GM19468 (cell line): Measurements from ENCODE around the gene ATG14.
"Not testable (repeated sequence)": the region's sequence is repeated elsewhere in the genome, so short reads cannot be mapped to it uniquely, and the experiment has no call there.

Source experiments
- ATAC-seq: cut with Tn5 transposase; IDR thresholded peaks from one replicate; pipeline ENCODE4 v1.9.1; 2021; ENCODE audit warnings: mild to moderate bottlenecking, moderate library complexity, moderate number of reproducible peaks; ENCODE audit not compliant: unreplicated experiment; ENCODE audit errors: extremely low read depth

ATG14 gene

DNA sequence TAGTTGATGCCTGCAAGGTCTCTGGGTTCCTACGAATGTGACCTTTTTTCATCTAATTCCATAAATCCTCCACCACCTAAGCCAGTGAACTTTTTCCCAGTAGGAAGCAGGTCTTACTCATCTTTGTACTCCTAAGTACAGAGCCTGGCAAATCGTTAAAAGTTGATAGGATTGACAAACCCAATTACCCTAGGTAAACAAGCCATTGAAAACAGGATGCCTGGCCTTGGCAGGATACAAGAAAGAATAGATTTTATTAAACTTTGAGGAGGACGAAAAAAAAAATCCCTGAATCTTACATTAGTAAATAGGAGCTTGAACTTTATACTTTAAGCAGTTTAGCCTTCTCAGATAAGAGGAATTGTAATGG is 23.2 kb upstream of the ATG14 start:
- ATAC-seq: no peak

DNA sequence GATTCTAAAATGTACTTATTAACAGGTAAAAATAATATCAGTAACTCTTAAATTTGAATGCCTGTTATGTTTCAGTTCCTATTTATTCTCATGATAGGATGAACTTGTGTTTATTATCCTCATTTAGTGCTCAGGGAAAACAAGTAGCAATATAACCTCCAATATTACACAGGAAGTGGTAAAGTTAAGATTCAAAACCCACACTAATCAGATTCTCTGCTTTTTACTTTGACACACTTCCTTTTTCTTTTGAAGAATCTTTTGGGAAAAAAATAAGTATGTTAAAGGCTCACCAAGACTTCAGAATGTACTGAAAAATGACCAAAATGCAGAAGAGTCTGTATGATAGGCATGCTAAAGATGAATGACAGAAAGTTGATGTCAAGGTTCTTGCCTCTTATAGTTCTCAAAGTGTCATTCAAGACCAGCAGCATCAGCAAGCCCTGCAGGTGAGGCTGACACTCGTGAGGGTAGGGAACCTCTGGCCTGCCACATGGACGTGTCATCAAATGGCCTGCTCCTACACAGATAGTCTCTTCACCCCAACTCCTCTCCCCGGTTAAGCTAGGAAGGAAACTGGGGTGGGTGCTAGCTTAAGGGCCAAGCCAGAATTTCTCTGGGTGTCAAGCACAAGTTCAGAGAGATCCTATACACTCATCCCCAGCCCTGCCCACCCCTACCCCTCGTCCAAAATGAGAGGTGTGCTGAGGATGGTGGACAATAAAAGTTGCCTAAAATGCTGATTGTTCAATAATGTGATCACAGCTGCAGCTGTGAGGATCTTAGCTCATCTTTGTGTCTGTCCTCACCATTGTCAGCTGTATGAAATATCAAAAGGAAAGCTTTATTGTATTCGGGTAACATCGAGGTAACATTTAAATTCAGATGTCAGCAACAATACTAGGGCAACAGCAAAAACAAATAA is 22.5 kb upstream of the ATG14 start:
- ATAC-seq: no peak

DNA sequence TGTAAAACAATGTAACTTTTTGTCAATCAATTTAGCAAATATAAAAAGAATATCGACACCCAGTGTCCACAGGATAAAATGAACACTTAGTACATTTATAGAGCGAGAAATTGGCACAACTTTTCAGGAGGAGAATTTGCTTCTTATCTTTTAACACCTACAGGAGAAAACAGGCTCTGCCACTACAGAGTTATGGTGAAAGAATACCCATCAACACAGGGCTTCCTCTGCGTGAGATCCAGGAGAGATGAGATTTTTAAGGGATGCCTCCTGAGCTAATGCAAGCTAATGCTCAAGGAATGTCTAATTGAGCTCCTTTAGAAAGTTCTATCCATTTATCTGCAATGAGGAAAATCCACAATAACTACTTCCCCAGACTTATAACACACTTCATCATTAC is 21.0 kb upstream of the ATG14 start:
- no peak for ATAC-seq

DNA sequence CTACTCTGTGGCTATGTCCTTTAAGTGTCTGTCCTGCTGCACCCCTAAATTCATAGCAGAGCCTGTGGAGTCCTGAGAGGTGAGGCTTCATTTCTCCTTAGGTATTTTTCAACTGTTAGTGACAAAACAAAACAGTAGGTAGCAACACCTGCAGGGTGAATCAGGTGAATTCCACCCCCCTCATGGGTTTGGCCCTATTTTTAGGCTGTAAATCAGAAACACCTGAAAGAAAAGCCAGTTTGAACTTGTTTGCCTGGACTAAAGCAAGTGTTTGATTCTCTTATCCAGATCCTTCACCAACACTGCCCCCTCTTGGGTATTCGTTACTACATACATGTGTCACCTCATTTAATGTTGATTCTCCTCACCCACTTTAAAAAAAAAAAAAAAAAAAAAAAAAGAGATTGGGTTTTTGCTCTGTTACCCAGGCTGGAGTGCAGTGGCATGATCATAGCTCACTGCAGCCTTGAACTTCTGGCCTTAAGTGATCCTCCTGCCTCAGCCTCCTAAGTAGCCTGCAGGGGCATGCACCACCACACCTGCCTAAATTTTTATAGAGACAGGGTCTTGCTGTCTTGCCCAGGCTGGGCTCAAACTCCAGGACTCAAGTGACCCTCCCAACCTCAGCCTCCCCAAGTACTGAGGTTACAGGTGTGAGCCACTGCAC is 18.5 kb upstream of the ATG14 start:
- ATAC-seq: no peak

DNA sequence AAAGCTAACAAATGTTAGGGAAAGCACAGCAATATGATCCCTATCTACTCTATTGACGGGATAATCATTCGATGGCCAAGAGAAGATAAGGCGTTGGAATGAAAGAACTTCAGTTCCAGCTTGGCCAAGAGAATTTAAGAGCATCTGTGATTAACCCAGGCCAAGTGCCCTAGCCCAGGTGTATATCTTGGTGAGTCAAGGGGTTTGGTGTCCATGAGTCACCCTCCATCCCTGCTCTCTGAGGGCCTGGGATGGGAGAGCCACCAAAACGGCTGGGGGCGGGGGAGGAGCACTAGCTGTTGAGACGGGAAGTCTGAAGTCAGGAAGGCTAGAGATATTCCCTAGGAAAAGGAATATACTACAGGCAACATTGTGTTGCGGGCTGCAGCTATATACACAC is 15.8 kb upstream of the ATG14 start:
- ATAC-seq: no peak

DNA sequence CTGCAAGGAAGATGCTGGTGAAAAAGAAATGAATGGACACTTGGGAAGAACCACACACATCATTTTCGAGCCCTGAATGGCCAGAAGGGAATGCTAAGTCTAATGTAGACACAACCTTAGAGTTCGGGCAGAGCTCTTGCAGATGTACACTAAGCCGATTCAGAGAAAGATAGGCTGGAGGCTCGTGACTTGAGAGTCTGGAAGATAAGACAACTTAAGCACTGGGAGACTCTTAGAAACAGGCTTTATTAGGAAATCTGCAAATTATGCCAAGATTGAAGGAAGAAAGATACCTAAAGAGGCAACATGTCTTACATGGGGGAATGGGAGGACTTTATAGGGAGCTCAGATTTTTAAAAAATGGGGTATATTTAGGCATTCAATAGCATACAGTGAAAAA is 15.3 kb upstream of the ATG14 start:
- no peak for ATAC-seq

DNA sequence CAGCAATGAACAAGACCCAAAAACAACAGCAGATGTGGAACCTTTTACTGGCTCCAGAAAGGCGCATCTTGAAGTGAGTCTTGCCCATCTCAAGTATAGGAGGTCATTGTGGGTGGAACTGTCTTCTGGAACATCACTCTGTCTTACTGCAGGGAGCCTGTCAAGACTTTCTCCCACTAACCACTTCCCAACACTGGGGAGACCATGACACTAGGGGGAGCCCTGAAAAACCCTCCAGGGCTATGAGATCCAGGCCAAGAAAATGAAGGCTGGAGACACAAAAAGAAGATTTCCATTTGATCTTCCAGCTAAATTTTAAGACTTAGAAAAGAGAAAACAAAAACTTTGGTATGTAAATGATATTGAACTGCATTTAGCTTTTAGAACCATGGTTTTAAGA is 13.5 kb upstream of the ATG14 start:
- no peak for ATAC-seq

DNA sequence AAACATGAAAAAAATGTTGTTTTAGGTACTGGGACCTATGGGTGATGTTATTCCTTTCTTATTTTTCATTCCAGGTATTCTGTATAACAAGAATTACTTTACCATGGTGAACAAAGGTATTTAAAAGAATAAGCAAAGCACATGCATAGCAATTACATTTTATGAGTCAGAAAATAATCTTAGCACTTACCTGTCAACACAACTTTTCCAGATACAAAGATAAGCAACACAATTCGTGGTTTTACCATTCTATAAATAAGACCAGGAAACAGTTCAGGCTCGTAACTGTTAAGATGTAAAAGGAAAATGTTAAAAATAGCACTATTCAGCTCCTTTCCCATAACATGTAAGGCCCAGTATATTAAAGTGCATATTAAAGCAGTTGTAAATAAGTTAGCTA is 12.3 kb upstream of the ATG14 start:
- ATAC-seq: no peak

DNA sequence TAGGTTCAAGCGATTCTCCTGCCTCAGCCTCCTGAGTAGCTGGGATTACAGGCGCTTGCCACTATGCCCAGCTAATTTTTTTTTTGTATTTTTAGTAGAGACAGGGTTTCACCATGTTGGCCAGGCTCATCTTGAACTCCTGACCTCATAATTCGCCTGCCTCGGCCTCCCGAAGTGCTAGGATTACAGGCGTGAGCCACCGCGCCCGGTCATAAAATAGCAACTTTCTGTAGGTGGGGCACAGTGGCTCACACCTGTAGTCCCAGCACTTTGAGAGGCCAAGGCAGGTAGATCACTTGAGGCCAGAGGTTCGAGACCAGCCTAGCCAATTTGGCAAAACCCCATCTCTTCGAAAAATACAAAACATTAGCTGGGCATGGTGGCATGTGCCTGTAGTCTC is 10.7 kb upstream of the ATG14 start:
- not testable (repeated sequence) for ATAC-seq

DNA sequence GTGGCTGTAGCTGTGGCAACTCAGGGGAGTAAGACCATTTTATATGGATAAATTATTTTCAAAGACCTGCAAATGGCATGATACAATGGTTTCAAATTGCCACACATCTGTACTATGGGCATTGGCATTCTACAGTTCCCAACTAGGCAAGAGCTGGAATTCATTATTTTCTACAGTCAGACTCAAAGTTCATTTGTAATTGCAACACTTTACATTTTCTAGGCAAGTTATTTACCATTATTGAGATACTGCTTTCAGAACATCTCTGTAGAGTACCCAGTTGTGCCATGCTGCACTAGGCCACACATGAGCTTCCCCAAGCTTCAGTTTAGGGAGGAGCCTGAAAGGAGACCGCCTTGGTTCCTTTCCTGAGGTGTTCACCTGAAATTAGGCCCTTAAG is 8.0 kb upstream of the ATG14 start:
- no peak for ATAC-seq

DNA sequence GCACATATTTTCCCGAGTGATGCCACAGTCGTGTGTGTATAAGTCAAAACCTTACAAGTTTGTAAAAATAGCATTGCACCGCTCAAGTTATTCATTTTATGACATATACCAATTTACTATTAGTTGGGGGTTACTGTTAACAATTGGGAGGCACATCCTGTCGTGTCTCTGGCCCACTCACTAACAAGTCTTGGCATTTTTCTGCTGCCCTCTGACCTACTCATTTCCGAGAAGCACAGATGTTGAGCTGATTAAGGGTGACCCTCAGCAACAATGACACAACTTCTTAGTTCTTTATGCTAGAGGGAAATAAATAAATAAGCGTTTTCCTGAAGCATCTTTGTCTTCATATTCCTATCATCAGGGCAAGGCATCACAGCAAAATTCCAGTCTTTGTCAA is 6.8 kb upstream of the ATG14 start:
- no peak for ATAC-seq

DNA sequence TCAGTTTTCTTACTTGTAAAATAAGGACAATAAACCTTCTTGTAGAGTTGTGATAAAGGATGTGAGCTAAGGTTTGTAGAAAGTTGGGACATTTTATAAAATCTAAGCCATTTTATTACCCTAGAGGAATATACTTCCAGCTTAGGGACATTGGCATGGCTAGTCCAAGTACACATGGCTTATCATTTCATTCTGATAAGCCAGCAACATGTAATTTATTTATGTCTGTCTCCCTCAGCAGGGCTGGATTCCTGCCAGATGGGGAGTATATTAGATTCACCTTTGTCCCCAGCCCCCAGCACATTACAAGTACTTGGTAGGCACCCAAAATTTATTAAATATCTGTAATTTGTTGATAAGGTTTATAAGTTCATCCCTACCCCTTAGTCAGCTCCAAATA is 6.3 kb upstream of the ATG14 start:
- ATAC-seq: no peak

DNA sequence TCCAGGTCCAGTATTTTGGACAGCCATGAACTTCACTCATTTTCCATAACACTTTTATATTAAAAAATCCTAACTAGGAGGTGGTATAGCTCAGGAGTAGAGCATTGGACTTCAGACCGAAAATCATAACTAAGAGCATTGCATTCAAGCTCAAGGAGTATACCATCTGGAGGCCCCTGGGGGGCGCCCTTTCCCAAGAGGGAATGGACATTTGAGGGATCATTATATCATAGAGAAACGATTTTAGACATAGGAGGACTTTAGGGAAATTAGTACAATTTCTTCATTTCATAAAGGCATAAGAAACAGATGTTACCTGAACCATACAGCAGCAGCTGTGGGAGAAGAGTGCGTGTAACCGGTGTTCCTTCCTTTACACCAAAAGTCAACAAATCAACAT is 5.2 kb upstream of the ATG14 start:
- no peak for ATAC-seq

DNA sequence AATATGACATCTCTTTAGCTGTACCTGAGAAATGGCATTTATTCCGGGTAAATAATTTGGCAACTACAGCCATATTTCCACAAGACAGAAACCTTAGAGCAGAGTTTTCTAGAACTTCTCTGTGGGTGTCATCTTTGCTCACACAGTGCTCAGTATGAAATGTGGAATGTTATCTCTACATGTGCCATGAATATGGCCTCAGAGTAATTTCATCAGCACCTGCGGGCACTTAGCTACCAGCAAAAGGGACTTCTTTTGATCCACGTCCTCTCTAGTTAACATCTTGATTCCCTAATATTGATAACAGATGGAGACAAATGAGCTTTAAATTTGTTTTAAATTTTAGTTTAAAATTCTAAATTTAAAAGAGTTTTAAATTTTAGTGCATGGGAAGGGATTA is 2.9 kb upstream of the ATG14 start:
- ATAC-seq: no peak

DNA sequence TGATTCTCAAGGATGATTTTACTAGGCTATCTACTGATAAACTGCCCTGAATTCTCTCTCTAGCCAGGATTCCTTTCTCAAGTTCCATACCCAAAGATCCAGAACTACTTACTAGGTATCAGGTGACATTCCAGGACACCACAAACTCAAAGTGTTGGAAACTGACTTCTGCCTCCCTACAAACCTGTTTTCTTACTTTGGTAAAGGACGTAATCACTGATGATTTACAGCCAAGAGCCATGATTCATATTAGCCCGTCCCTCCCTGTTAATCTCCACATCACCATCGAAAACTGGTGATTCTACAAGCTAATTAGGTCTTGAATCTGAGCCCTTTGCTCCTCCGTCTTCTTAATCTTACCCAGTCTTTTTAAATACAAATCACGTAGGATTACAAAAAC is 1.0 kb upstream of the ATG14 start:
- ATAC-seq: no peak

DNA sequence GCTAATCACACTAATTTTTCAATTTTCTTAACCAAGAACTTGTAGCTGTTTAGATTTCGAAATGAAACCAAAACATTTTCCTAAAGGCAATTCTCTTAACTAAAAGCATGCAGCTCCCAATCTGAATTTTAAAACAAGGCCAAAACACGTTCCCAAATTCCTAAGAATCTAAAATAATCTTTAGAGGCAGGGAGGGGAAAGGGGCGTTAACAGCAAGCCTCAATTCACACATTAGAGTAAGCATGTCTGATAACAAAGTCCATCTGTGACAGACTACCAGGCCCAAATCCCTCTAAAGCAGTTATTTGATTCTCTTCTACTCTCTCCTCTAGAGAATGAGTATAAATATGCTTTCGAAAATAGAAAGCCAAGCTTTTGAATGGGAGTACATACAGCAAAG is 754 bp downstream of the ATG14 start:
- ATAC-seq: no peak

DNA sequence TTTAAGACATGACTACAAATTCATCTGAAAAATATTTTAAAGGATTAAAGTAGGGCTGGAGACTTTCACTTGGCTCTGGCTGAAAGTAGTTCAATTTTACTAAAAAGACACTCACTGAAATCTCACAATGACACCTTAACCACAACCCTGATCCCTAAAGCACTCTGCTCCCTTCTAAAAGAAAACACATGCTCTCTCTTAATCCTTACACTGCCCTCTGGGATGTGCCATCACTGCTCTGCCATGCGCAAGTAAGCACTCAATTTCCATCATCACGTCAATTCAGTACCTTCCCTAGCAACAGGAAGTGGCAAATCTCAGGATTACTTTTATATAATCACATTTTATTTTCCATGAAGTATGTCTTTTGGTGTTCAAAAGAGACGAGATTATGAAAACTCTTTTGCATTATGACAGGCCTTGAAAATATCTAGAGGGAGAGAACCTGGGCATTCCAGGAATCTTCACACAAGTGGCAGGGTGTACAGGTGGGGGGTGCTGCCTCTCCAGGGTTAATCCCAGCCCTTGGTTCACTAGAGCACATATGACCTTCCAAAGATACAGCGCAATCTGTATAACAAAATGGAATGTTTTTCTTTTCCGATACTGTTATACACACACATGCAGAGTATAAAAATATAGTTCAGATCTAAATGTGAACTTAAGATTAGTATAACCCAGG is 7.3 kb downstream of the ATG14 start:
- ATAC-seq: no peak

DNA sequence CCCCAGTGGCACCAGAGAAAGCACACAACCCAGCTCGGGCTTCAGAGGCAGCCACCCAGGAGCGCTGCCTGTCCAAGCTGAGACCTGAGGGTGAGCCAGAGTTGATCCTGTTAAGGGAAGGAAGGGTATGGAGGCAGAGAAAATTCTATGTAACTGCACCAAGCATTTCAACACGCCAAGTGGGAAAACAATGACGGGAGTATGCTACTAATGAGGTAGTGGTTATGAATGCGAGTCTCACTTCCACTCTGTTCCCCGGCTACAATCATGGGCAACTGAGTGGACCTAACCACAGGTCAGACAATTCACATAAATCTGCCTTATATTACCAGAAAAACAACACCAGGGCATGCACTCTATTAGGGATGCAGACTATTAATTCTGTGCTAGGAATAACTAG is 9.9 kb downstream of the ATG14 start:
- no peak for ATAC-seq

DNA sequence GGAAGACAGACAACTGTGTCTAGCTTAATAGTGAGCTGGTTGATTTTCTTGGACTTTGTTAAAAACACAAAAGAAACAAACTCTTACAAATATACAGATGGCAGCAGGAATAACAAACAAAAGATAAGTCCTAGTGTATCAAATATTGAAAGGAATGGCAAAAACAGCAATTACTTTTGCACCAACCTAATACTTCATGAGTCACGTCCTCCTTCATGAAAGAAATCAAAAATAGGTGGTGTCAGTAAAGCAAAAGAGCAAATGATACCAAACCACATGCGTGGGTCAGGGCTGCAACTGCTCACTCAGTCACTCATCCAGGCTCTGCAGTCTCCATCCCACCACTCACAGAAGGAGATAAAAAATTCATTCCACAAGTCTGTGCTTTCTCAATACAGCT is 11.8 kb downstream of the ATG14 start:
- ATAC-seq: no peak

DNA sequence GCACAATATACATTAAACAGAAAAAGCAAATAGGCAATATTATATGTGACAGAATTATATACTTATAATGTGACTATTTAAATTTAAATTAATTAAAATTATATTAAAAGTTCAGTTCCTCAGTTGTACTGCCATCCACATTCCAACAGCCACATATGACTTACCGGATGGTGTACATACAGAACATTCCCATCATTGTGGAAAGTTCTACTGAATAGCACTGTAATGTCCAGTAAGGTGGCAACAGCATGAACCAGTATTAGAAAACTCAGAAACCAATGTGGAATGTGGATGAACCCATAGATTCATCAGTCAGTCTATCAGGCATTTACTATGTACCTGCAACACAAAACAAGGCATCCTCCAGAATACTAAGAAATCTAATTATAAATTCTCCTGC is 12.4 kb downstream of the ATG14 start:
- ATAC-seq: no peak

DNA sequence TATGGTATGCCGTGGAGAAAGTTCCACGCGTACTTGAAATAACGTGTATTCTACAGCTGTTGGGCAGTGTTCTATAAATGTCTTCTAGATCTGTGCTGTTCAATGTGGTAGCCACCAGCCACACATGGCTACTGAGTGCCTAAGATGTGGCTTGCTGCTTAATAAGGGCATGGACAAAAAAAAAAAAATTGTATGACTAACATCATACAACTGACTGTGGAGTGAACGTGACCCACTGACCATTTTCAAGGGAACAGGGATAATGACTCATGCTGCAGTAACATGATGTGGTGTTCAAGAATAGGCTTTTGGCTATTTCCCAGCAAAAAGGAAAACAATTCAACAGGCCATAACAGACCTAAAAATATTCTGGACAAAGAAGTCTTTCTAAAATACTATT is 13.0 kb downstream of the ATG14 start:
- no peak for ATAC-seq
